ENCODE results near the gene SLC25A41.
"Not testable (repeated sequence)": the region's sequence is repeated elsewhere in the genome, so short reads cannot be mapped to it uniquely, and the experiment has no call there.

The SLC25A41 gene

DNA sequence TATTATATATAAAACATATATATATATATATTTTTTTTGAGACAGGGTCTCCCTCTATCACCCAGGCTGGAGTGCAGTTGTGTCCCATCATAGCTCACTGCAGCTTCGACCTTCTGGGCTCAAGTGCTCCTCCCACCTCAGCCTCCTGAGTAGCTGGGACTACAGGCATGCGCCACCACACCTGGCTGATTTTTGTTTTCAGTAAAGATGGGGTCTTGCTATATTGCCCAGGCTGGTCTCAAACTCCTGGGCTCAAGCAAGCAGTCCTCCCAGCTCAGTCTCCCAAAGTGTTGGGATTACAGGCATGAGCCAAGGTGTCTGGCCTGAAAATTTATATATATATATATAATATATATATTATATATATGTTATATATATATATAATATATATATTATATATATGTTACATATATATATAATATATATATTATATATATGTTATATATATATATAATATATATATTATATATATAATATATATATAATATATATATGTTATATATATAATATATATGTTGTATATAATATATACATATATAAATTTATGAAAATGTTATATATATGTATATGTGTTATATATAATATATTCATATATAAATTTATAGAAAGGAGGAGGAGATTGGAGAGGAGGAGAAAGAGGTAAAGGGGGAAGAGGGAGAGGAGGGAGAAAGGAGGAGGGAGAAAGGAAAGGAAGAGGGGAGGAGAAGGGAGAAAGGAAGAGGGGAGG is 4.7 kb downstream of the SLC25A41 start:
- not testable (repeated sequence) for DNase-seq (ENCODE audit: low spot score)

GRCh38 chr19:6427131-6427530 is 6.4 kb downstream of the SLC25A41 start:
- no peak for DNase-seq (ENCODE audit: low spot score)

GRCh38 chr19:6425732-6426620 is 7.6 kb downstream of the SLC25A41 start:
- no peak for DNase-seq (ENCODE audit: low spot score)

- DNase-seq (ENCODE audit: low spot score) = peak; percentile 100
Measured at GRCh38 chr19:6424939-6425731, 8.4 kb downstream of the SLC25A41 start.

GRCh38 chr19:6424195-6424938 is 9.2 kb downstream of the SLC25A41 start, which contains the start of gene KHSRP:
Gene KHSRP, minus strand, starts transcription at chr19:6424811. Its CDS starts 110 bp downstream, at chr19:6424701.
- no peak for DNase-seq (ENCODE audit: low spot score)

GRCh38 chr19:6423499-6424194 is 9.9 kb downstream of the SLC25A41 start:
- DNase-seq (ENCODE audit: low spot score) = no peak

- no peak for DNase-seq (ENCODE audit: low spot score)
Measured at GRCh38 chr19:6421075-6422014, 12.2 kb downstream of the SLC25A41 start.

- DNase-seq (ENCODE audit: low spot score) = no peak
Measured at GRCh38 chr19:6418562-6418932, 15.0 kb downstream of the SLC25A41 start.

GRCh38 chr19:6417713-6418561 is 15.6 kb downstream of the SLC25A41 start:
- DNase-seq (ENCODE audit: low spot score) = peak; percentile 36

GRCh38 chr19:6416658-6417405 is 16.7 kb downstream of the SLC25A41 start:
- DNase-seq (ENCODE audit: low spot score) = no peak

DNA sequence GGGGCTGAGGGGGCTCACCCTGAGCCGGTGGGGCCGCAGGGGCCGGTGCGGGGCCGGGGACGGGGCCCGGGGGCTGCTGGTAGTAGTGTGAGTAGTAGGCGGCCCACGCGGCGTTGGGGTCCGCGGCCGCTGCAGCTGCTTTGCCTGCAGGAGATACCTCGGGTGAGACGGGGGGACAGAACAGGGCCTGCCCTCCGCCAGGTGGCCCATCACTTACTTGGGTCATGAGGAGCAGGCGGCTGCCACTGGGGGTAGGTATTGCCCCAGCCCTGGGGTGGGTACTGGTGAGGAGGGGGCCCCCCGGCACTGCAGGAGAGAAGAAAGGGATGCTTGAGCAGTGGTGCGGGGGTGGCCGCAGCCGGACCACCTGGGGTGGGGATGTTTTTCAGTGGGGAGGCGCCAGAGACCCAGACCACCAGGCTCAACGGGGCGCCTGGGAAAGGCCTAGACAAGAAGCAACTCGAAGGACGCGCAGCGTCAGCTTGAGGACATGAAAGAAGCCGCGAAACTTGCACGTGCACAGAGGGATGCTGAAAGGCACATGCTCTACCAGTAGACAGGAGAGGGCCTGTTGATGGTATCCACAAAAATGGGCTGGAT is 17.9 kb downstream of the SLC25A41 start:
- no peak for DNase-seq (ENCODE audit: low spot score)

DNA sequence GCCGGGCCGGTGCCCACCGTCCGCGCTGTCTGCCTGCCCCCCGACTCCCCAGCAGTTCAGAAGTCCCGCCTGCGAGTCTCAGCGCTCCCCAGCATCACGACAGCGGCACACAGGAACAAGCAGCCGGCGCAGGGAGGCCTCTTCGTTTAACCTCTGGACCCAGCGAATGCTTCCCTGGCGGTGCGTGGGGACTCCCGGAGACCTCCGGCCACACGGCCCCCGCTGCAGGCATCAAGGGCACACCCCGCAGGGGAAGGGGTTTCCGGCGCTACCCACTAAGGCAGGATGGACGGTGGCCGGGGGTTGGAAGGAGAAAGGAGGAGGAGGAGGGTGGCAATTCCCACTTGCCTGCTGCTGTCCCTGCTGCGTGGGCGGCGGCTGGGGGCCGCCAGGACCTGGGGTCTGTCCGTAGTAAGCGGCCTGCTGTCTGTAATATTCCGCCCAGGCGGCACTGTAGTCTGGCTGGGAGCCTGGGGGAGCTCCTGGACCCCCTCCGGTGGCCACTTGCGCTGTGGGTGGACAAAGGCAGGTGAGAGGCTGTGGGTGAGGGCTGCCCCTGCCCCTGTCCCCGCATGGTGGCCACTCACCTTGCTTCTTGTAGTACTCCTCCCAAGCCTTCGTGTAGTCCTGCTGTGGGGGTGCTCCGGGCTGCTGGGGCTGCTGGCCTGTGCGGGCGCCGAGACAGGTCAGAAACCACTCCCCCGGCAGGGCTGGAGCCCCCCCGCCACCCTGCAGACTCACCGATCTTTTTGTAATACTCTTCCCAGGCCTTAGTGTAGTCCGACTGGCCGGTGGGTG is 18.6 kb downstream of the SLC25A41 start:
- DNase-seq (ENCODE audit: low spot score) = no peak

GRCh38 chr19:6413721-6414643 is 19.6 kb downstream of the SLC25A41 start:
- no peak for DNase-seq (ENCODE audit: low spot score)

DNA sequence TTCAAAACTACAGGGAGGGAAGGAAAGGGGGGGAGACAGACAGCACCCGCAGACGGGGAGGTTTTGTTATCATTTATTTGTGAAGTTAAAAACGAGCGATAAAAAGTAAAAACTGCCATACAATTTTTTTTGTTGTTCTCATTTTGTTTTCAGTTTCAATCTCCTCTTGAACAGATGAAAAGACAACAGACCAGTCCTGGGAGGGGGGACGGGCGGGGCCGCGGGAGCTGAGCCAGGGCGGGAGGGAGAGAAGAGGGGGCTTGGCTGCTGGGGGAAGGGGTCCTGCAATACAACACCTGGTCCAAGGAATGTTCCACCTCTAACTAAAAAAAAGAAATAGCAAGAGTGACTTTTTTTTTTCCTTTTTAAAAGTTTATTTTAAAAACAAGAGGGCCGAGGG is 20.3 kb downstream of the SLC25A41 start:
- no peak for DNase-seq (ENCODE audit: low spot score)

- no peak for DNase-seq (ENCODE audit: low spot score)
Measured at GRCh38 chr19:6412447-6413091, 21.0 kb downstream of the SLC25A41 start.
